GM18858 (cell line): ENCODE measurements around the gene MRPL53.
A peak's percentile ranks its signal among the peaks of the same experiment; 100 is the strongest.

ENCODE experiments used
- ATAC-seq: cut with Tn5 transposase; IDR thresholded peaks from one replicate; pipeline ENCODE4 v1.9.1; 2021; ENCODE audit not compliant: unreplicated experiment

Gene MRPL53

DNA sequence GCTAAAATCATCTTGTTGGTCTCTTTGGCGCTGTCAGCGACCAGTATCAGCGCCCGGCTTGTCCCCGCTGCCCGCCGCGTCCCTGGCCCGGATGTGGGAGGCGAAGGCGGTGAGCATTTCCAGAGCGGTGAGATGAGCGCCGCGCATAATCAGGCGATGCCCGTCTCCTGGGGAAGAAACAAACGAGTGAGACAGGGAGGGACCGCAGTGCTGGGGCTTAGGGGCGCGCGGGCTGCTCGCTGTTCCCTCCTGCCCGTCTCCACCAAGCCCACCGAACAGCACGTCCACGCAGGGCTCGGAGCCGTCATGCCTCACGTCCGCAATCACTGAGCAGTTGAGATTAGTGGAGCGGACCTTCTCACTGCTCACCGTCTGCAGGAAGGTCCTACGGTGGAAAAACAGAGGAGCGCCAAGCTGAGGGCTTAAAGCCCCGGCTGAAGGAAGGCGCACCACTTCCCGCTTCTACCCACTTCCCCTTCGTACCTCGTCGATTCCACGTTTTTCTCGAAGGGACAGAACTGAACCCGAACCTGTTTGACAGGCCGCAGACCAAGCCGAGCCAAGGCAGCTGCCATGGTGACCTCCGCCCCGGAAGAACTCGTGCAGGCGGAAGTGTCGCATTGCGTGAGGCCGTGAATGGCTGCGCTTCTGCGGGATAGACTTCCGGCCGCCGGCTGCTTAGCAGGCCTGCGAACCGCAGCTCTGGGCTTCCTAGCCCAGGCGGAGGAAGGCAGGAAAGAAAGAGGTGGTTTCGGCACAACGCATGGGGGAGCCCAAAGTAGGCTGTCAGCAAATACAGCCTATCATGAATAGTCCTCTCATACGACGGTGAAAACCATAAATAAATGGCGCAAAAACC, at the start of gene MRPL53:
Gene MRPL53 (minus strand): TSS at position 595 of the 859 bp plus-strand sequence. CDS start 20 bp downstream, at position 575.
- ATAC-seq = peak; percentile 71

GRCh38 chr2:74516650-74517049, 44.2 kb upstream of the MRPL53 start:
- ATAC-seq = no peak

GRCh38 chr2:74515981-74516633, 43.6 kb upstream of the MRPL53 start:
- no peak for ATAC-seq

GRCh38 chr2:74515271-74515980, 42.9 kb upstream of the MRPL53 start:
- no peak for ATAC-seq

DNA sequence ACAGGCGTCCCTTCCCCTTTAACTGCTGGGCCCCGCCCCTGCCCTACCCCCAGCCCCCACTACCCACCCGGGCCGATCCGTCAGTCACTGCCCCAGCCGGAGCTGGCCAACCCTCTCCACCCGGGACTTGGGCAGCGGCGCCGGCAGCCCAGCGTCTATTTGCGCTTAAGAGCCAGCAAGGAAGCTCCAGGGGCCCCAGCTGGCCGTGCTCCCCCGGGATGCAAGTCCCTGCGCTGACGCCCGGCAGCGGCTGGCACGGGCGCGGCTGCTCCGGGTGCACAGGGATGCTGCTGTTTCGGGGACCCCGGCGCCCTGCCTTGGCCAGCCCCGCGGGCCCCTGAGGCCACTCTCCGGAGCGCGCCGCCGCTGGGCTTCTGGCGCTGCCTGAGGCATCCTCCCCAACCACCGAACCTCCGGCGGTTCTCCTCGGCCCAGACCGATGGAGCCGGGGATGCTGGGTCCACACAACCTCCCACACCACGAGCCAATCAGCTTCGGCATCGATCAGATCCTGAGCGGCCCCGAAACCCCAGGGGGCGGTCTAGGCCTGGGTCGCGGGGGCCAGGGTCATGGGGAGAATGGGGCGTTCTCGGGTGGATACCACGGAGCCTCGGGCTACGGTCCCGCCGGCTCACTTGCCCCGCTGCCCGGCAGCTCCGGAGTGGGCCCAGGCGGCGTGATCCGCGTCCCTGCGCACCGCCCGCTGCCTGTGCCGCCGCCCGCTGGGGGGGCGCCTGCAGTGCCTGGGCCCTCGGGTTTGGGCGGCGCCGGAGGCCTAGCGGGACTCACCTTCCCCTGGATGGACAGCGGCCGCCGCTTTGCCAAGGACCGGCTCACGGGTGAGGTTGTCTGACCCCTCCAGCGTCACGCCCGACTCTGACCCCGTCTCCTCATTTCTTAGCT, 42.1 kb upstream of the MRPL53 start, which contains the start of gene TLX2:
Gene TLX2 (plus strand): TSS at position 83 of the 903 bp plus-strand sequence. CDS start 357 bp downstream, at position 440.
- no peak for ATAC-seq

- ATAC-seq = no peak
Measured at GRCh38 chr2:74513605-74514367, 41.3 kb upstream of the MRPL53 start.

DNA sequence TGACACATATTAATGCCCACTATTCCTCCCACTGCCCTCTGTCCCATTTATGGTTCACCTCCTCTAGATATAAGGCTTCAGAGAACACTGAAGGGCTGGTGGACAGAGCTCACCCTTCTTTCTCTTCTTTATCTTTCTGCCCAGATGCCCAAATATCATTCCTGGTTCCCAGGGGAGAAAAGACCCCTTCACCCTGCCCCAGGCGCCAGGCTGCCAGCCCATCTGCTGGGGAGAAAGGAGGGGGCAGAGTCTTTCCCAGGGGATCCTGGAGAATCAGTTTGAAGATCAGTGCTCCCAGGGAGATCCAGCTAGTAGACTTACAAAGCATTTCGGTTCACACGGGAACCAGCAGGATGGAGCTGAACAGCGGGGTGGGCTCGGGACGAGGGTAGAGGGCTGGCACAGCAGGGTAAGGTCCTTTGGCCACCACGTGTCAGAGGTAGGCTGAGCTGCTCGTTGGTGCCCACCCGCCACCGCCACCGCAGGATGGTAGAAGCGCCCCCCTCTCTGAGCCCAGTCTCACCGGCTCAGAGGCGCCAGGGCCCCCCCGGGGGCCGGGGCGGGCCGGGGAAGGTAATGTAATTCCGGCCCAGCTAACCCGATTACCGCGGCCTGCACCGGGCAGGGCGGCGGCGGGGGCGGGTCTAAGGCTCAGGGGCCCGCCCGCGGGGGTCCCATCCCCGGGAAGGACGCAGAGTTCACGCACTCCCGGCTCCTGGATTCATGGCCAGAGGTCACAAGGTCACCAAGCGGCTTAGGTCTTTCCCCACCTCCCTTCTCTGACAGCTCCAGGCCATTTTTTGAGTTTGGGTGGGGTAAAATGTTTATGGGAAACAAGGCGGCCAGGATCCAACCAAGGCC, 40.5 kb upstream of the MRPL53 start:
- no peak for ATAC-seq

DNA sequence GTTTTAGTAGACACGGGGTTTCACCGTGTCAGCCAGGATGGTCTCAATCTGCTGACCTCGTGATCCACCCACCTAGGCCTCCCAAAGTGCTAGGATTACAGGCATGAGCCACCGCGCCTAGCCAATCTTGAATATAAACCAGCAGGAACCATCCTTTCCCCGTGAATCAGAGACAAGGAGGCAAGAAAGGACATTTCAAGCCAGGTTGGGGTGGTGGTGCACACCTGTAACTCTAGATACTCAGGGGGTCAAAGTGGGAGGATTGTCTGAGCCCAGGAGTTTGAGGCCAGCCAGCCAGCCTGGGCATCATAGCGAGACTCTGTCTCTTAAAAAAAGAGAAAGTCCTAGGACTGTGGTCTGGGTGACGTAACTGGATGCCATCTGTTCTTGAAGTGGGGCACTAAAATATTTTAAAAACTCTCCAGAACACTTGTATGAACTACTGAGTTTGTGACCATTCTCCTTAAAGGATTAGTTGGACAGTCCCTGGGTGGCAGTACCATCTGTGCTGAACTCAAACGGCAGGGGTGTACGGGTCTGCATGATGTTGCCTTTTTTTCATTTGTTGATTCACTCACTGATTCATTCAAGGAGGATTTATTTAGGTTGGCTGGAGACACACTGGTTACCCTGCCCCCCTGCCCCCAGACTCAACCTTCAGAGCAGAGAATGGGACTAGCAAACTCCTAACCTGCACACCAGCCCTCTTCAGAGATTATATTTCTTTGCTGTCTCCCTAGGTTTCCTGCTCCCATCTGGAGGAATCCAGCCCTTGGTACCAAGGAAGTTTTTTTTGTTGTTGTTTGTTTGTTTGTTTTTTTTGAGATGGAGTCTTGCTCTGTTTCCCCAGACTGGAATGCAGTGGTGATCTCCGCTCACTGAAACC, 38.9 kb upstream of the MRPL53 start:
- ATAC-seq = no peak

- no peak for ATAC-seq
Measured at GRCh38 chr2:74510272-74510671, 37.8 kb upstream of the MRPL53 start.

DNA sequence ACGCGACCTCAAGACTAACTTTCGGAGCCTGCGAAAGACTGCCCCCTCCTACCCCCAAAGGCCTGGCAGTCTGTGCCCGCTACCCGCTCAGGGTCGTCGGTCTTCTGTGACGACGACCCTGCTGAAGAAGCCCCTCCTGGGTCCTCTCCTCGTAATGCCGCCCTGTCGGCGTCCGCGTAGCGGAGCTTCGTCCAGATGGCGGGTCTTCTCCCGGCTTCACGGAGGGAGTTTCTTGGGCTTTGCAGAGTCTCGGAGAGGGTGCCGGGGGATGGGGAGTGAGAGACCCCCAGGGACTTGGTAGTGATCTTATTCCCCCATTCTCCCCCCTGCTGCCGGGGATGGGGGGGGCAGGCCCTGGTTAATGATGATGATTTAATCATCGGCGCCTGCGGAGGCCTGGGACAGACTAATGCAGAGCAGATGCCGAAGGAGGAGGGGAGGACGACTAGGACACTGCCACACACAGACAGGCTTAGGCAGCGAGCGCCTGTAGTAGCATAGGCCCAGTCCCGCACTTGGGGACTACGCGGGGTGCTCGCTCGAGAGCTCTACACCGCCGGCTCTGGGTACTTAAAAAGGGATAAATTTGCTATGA, 35.5 kb upstream of the MRPL53 start:
- ATAC-seq = no peak

GRCh38 chr2:74507145-74507925, 34.9 kb upstream of the MRPL53 start, which contains the start of gene PCGF1:
PCGF1 (minus strand) TSS chr2:74507695; CDS start chr2:74507668, 27 bp downstream.
- peak; percentile 89 for ATAC-seq

GRCh38 chr2:74505448-74506246, 33.2 kb upstream of the MRPL53 start:
- no peak for ATAC-seq

DNA sequence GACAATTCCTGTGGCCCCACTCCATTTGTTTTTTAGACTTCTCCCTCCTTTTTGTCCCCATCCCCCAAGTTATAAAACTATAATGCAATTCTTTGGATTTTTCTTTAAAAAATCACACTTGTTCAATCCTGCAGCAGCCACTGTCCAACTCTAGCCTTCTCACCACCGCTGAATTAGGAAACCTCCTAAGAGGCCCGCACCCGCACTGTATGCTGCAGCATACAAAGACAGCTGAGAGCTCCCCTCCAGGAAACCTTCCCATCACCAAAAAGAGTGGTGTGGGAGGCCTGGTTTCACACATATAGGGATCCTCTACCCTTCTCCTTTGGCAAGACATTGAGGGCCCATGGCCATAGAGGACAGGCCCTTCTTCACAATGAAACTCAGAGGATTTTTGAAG, 32.1 kb upstream of the MRPL53 start:
- ATAC-seq = no peak

DNA sequence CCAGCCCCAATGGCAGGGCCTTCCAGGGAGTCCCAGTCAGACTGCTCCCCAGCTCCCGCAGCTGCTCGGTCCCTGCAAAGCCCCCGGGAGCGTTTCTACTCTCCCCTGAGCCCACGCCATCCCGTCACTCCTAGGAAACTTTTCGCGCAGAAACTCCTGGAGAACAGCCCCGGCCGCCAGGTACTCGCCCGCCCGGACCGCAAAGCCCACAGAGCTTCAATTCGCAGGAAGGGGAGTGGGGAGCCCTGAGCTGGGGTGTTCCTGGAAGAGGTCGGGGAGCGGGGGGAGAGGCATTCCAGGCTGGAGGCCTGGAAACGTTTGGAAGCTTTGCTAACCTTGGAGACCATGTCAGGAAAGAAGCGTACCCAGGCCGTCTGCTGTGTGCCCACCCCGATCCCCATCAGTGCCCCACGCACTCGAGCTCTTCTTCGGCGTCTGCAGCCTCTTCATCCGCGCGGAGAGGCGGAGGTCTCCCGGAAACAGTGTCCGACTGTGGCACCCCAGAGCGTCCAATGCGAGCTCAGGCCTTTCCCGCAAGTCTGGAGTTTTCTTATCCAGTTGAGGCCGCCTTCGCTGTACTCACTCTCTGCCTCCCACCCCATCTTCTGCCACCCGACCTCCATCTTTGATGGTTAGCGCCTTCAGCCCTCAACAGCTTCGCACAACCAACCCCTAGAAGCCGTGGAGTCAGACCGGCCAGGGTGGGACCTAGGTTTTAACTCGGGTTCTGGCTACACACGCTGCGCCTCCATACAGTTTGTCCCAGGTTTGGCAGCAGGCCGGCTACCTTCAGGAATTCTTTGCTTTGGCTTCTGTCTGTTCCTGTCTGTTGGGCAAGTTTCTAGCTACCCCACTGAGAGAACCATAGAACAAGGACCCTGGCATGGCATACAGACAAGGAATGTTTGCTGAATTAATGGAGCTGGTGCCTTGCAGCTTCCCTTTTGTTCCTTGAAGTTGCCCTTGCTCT, 31.3 kb upstream of the MRPL53 start:
- no peak for ATAC-seq
